ENCODE data around the gene CDH11. TPM values are rescaled to one million over a fixed set of nuclear protein-coding genes. Genes with fewer than 3 reads are reported as not detected.

The CDH11 gene
- total and polyA plus RNA-seq, 9 of the 15 experiments (the other 6 are each of a cell fraction or from before 2014, with no cell fraction given) = 0.18 TPM; not detected in 8

GRCh38 chr16:64971171-64971570 is 150.7 kb downstream of the CDH11 start:
- Histone ChIP-seq H3K4me1 (replicated peaks in 1 of 2; ENCODE audit: control insufficient read depth in 2 of 2, insufficient read depth in 2 of 2, low read length in 2 of 2) (no peaks in the 10 kb centered on the region), H3K27me3 (ENCODE audit: control insufficient read depth in 2 of 2, insufficient read depth in 2 of 2, low read length in 2 of 2) (no peaks in the 10 kb centered on the region), H3K27ac (ENCODE audit: extremely low read depth, low read depth, low read length) (no peak overlapping the region), H4K20me1 (replicated peaks; ENCODE audit: control insufficient read depth, insufficient read depth, low read length) (no peaks in the 10 kb centered on the region), H3K4me3 (no peak overlapping the region), H3K9ac (ENCODE audit: insufficient read depth in 1 of 2, low read depth in 2 of 2, low read length in 2 of 2) (no peak overlapping the region), H3K9me3 (replicated peaks; ENCODE audit: control insufficient read depth, insufficient read depth, low read depth, low read length) (no peaks in the 10 kb centered on the region), H3K79me2 (ENCODE audit: control insufficient read depth, insufficient read depth, low read length) (no peaks in the 10 kb centered on the region), H2AFZ (ENCODE audit: low read depth, low read length) (no peak overlapping the region), H3K9me1 (ENCODE audit: control insufficient read depth, insufficient read depth, low read length) (no peaks in the 10 kb centered on the region), H3K4me2 (ENCODE audit: insufficient read depth, low read length) (no peak overlapping the region), H3K36me3 (ENCODE audit: control insufficient read depth, insufficient read depth, low read length) (no peaks in the 10 kb centered on the region)
- POLR2A ChIA-PET = no interaction called here
- no TSS peak for BruUV-seq (replicated peaks)
- FAIRE-seq (no peak), DNase-seq (ENCODE audit: extremely low read depth in 1 of 4, low spot score in 3 of 4) (no peak), ATAC-seq (no peak)
- TF ChIP-seq FOXA3 (CRISPR knock-in tag; conservative IDR thresholded peaks at IDR 0.05 in 1 of 2, IDR thresholded peaks at IDR 0.05 in 1 of 2) (no peak), NR0B1 (IDR thresholded peaks at IDR 0.05; ENCODE audit: partially characterized antibody) (no peak), CBX2 (IDR thresholded peaks at IDR 0.05; ENCODE audit: insufficient read depth, low read length, poor library complexity, severe bottlenecking) (no peak), ZNF445 (CRISPR knock-in tag; IDR thresholded peaks at IDR 0.05; ENCODE audit: low read depth) (no peak)
- intact Hi-C loops (cut with micrococcal nuclease) = no loop called here
- WGBS (ENCODE audit: insufficient coverage, low coverage, missing lambda C conversion rate) = 0% methylated on average over 4 of the region's 4 CpGs
- in situ Hi-C loops (cut with MboI) = no loop called here
- CTCF ChIA-PET (ENCODE audit: low intra/inter-chr PET ratio) = no interaction called here

- H2AFZ ChIP-seq (ENCODE audit: low read depth, low read length) = no peak overlapping the region
- DNase-seq (ENCODE audit: extremely low read depth in 1 of 4, low spot score in 3 of 4) = no peak
- WGBS (ENCODE audit: insufficient coverage, low coverage, missing lambda C conversion rate) = 7% methylated on average over 1 of the region's 1 CpG
- H3K9me1 ChIP-seq (ENCODE audit: control insufficient read depth, insufficient read depth, low read length) = no peaks in the 10 kb centered on the region
- H3K27ac ChIP-seq (ENCODE audit: extremely low read depth, low read depth, low read length) = no peak overlapping the region
- no peak overlapping the region for H3K4me3 ChIP-seq
- ChIA-PET CTCF (ENCODE audit: low intra/inter-chr PET ratio) (no interaction called here), POLR2A (no interaction called here)
- H3K4me1 ChIP-seq (replicated peaks in 1 of 2; ENCODE audit: control insufficient read depth in 2 of 2, insufficient read depth in 2 of 2, low read length in 2 of 2) = no peaks in the 10 kb centered on the region
- H3K79me2 ChIP-seq (ENCODE audit: control insufficient read depth, insufficient read depth, low read length) = no peaks in the 10 kb centered on the region
- no peak for ATAC-seq
- no peaks in the 10 kb centered on the region for H3K36me3 ChIP-seq (ENCODE audit: control insufficient read depth, insufficient read depth, low read length)
- no peak overlapping the region for H3K9ac ChIP-seq (ENCODE audit: insufficient read depth in 1 of 2, low read depth in 2 of 2, low read length in 2 of 2)
- no peaks in the 10 kb centered on the region for H3K27me3 ChIP-seq (ENCODE audit: control insufficient read depth in 2 of 2, insufficient read depth in 2 of 2, low read length in 2 of 2)
- no peak for FAIRE-seq
- no peaks in the 10 kb centered on the region for H4K20me1 ChIP-seq (replicated peaks; ENCODE audit: control insufficient read depth, insufficient read depth, low read length)
- in situ Hi-C loops (cut with MboI) = no loop called here
- BruUV-seq (replicated peaks) = no TSS peak
- no peaks in the 10 kb centered on the region; the same call in 1 of the 2 replicates for H3K9me3 ChIP-seq (replicated peaks; ENCODE audit: control insufficient read depth, insufficient read depth, low read depth, low read length)
- H3K4me2 ChIP-seq (ENCODE audit: insufficient read depth, low read length) = no peak overlapping the region
- intact Hi-C loops (cut with micrococcal nuclease) = no loop called here
- TF ChIP-seq ZNF398 (CRISPR knock-in tag; IDR thresholded peaks at IDR 0.05) (no peak), DMBX1 (CRISPR knock-in tag; IDR thresholded peaks at IDR 0.05; ENCODE audit: borderline replicate concordance) (no peak), CHD2 (IDR thresholded peaks at IDR 0.05; ENCODE audit: low read depth, low read length) (no peak), RBM15 (IDR thresholded peaks at IDR 0.05; ENCODE audit: insufficient read depth, low read length) (no peak), E2F5 (CRISPR knock-in tag; IDR thresholded peaks at IDR 0.05) (no peak), DACH1 (IDR thresholded peaks at IDR 0.05; ENCODE audit: partially characterized antibody) (no peak), NCOA4 (IDR thresholded peaks at IDR 0.05; ENCODE audit: partially characterized antibody) (no peak), TFAM (CRISPR knock-in tag; conservative IDR thresholded peaks at IDR 0.05) (no peak)
Measured at GRCh38 chr16:64969221-64969620, 152.6 kb downstream of the CDH11 start.

Measured in K562 (cell line).